ENCODE measurements around the gene TNIK. TPM values are rescaled to one million over a fixed set of nuclear protein-coding genes. Genes with fewer than 3 reads are reported as not detected.

Gene TNIK
- total RNA-seq, 2 experiments from 2014 or later = 57.6 to 61.7 TPM

- ChIA-PET POLR2A (interaction anchor here (0.6 kb wide), 1 partner anchor 913 kb away, joined by 3 read pairs; no protein-coding TSS in a partner anchor), CTCF (interaction anchor here (0.5 kb wide), 1 partner anchor 140 kb away, joined by 5 read pairs; no protein-coding TSS in a partner anchor)
- Mint-ChIP-seq H3K4me1 (peaks cover 2% of the 10 kb centered on the region), H3K4me3 (no peak overlapping the region), H3K27me3 (no peaks in the 10 kb centered on the region), H3K27ac (no peak overlapping the region), H3K36me3 (ENCODE audit: low read depth) (peaks cover 9% of the 10 kb centered on the region), H3K9me3 (peaks cover 2% of the 10 kb centered on the region)
- DNase-seq = no peak
Measured at GRCh38 chr3:171240504-171240835, 219.7 kb downstream of the TNIK start.

- CTCF ChIA-PET = interaction anchor here (0.5 kb wide), 1 partner anchor 141 kb away, joined by 5 read pairs; no protein-coding TSS in a partner anchor
- H3K9me3 Mint-ChIP-seq = peaks cover 2% of the 10 kb centered on the region
- no peak overlapping the region for H3K27ac Mint-ChIP-seq
- H3K36me3 Mint-ChIP-seq (ENCODE audit: low read depth) = peaks cover 12% of the 10 kb centered on the region
- peaks cover 5% of the 10 kb centered on the region for H3K4me1 Mint-ChIP-seq
- no peaks in the 10 kb centered on the region for H3K27me3 Mint-ChIP-seq
- H3K4me3 Mint-ChIP-seq = no peak overlapping the region
- POLR2A ChIA-PET = interaction anchor here (0.6 kb wide), 1 partner anchor 914 kb away, joined by 3 read pairs; no protein-coding TSS in a partner anchor
- no peak for DNase-seq
Measured at GRCh38 chr3:171239757-171240503, 220.3 kb downstream of the TNIK start.

- ChIA-PET POLR2A (interaction anchor here (1.3 kb wide), 1 partner anchor 12 kb away, joined by 3 read pairs; no protein-coding TSS in a partner anchor), CTCF (no interaction called here)
- H3K27me3 Mint-ChIP-seq = no peaks in the 10 kb centered on the region
- peaks cover 24% of the 10 kb centered on the region for H3K4me1 Mint-ChIP-seq
- DNase-seq = no peak
- peaks cover 18% of the 10 kb centered on the region for H3K36me3 Mint-ChIP-seq (ENCODE audit: low read depth)
- no peak overlapping the region for H3K27ac Mint-ChIP-seq
- no peaks in the 10 kb centered on the region for H3K9me3 Mint-ChIP-seq
- H3K4me3 Mint-ChIP-seq = no peak overlapping the region
Measured at GRCh38 chr3:171237009-171237385, 223.2 kb downstream of the TNIK start.

DNA sequence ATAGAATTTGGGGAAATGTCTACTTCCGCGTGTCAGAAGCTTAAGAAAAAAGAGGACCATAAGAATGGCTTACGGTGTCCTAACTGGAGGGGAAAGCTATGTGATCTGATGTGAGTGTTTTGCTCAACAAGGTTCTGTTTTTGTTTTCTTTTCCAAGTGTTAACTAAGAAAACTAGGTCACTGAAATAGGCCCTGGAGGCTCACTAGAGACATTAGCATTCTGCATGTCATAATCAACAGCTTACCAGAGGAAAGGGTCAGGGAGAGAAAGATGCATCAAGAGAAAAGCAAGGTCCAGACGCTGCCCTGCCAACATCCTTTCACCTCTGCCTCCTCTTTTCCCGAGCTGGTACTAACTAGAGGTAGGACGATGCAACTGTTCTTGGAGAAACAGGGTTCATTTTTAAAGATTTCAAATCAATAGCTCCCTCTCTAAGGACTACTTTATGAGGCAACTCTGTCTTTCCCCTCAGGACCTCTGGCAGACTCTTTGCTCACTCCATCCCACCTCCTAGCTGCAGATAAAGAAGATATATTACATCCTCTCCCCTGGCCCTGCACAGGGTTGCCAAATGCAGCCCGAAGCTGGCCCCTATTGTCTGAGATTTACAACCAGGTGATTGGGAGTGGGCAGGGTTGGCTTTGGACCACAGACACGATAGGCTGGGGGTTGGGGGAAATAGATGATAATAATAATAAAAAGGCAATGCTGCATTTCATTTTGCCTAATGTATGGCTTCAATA is 223.8 kb downstream of the TNIK start:
- DNase-seq = no peak
- H3K27ac Mint-ChIP-seq = no peak overlapping the region
- no peaks in the 10 kb centered on the region for H3K27me3 Mint-ChIP-seq
- peaks cover 24% of the 10 kb centered on the region for H3K4me1 Mint-ChIP-seq
- ChIA-PET CTCF (no interaction called here), POLR2A (interaction anchor here (1.3 kb wide), 1 partner anchor 12 kb away, joined by 3 read pairs; no protein-coding TSS in a partner anchor)
- peaks cover 18% of the 10 kb centered on the region for H3K36me3 Mint-ChIP-seq (ENCODE audit: low read depth)
- H3K9me3 Mint-ChIP-seq = no peaks in the 10 kb centered on the region
- no peak overlapping the region for H3K4me3 Mint-ChIP-seq

GRCh38 chr3:171234298-171235010 is 225.8 kb downstream of the TNIK start:
- CTCF ChIA-PET = no interaction called here
- H3K36me3 Mint-ChIP-seq (ENCODE audit: low read depth) = peaks cover 23% of the 10 kb centered on the region

DNA sequence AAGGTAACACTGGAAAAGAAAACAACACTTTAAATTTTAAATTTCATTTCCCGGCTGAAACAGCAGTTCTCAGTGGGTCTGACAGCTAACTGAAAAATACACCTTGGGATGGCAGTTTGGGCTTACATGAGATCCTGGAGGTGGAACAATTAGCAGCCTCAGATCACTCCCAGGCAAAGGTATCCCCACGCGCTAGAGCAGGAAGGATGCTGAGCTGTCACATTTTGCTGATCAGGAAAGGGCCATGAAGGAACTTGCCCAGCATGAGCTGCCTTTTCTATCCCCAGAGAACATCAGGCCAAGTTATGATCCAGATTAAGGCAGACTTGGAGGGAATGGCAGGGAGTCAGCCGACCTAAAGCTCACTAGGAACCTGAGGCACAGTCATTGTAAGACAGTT is 228.8 kb downstream of the TNIK start:
- DNase-seq = no peak
- POLR2A ChIA-PET = interaction anchor here (1.4 kb wide), 1 partner anchor 24 kb away, joined by 4 read pairs; no protein-coding TSS in a partner anchor
- Mint-ChIP-seq H3K36me3 (ENCODE audit: low read depth) (peaks cover 47% of the 10 kb centered on the region), H3K27ac (no peak overlapping the region), H3K4me3 (no peak overlapping the region), H3K4me1 (peaks cover 35% of the 10 kb centered on the region), H3K9me3 (peaks cover 2% of the 10 kb centered on the region), H3K27me3 (no peaks in the 10 kb centered on the region)
- CTCF ChIA-PET = no interaction called here

More at GRCh38 chr3:171234298-171235010, 225.8 kb downstream of the TNIK start:
- Mint-ChIP-seq H3K9me3 (no peaks in the 10 kb centered on the region), H3K4me3 (no peak overlapping the region), H3K4me1 (peaks cover 32% of the 10 kb centered on the region), H3K27ac (no peak overlapping the region), H3K27me3 (no peaks in the 10 kb centered on the region)
- POLR2A ChIA-PET = no interaction called here
- no peak for DNase-seq

- no peaks in the 10 kb centered on the region for H3K27me3 Mint-ChIP-seq
- ChIA-PET CTCF (no interaction called here), POLR2A (interaction anchor here (1.4 kb wide), 1 partner anchor 24 kb away, joined by 4 read pairs; no protein-coding TSS in a partner anchor)
- peaks cover 7% of the 10 kb centered on the region for H3K9me3 Mint-ChIP-seq
- DNase-seq = no peak
- no peak overlapping the region for H3K27ac Mint-ChIP-seq
- H3K4me1 Mint-ChIP-seq = peaks cover 38% of the 10 kb centered on the region
- H3K4me3 Mint-ChIP-seq = no peak overlapping the region
- peaks cover 52% of the 10 kb centered on the region for H3K36me3 Mint-ChIP-seq (ENCODE audit: low read depth)
Measured at GRCh38 chr3:171230865-171231264, 229.3 kb downstream of the TNIK start.

DNA sequence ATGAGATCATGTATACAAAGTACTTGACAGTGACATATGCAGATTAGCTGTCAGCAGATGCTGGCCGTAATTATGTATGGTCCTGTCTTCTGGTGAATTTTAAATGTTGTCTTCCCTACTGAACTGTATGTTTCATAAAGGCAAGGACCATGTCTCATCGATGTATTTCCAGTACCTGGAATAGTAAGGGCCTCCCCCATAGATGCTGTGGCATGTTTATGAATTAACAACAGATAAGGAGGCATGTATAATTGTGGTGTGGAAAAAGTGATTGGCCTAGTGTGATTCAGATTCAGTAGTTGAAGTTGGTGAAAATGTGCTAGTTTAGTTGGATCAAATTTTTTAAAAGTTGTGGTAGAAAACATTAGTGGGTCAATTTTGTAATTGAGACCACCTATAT is 231.0 kb downstream of the TNIK start:
- peaks cover 15% of the 10 kb centered on the region for H3K9me3 Mint-ChIP-seq
- POLR2A ChIA-PET = no interaction called here
- peaks cover 45% of the 10 kb centered on the region for H3K4me1 Mint-ChIP-seq
- CTCF ChIA-PET = no interaction called here
- no peaks in the 10 kb centered on the region for H3K27me3 Mint-ChIP-seq
- no peak for DNase-seq
- H3K36me3 Mint-ChIP-seq (ENCODE audit: low read depth) = peaks cover 60% of the 10 kb centered on the region
- no peak overlapping the region for H3K4me3 Mint-ChIP-seq
- H3K27ac Mint-ChIP-seq = no peak overlapping the region

DNA sequence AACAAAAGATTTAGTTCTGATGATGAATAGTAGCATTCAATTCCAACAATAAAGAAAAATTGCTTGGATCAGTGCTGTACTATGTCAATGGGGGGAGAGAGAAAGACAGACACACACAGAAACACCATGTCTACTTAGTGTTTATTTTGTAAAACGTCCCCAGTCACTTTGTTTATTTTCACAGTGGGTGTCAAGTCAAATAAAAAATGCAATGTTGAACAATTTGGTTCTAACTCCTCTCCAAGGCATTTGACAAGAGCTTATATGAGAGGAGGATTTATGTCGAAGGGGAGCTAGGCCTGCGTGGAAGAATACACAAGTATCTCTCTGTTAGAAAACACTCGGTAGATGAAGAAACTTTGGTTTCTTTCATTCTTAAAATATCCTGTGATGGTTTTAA is 232.0 kb downstream of the TNIK start:
- Mint-ChIP-seq H3K9me3 (peaks cover 15% of the 10 kb centered on the region), H3K27ac (no peak overlapping the region), H3K27me3 (no peaks in the 10 kb centered on the region), H3K4me1 (peaks cover 38% of the 10 kb centered on the region), H3K36me3 (ENCODE audit: low read depth) (peaks cover 58% of the 10 kb centered on the region), H3K4me3 (no peak overlapping the region)
- ChIA-PET POLR2A (no interaction called here), CTCF (interaction anchor here (1.1 kb wide), 1 partner anchor 27 kb away, joined by 3 read pairs; no protein-coding TSS in a partner anchor)
- DNase-seq = no peak

GRCh38 chr3:171227828-171228227 is 232.4 kb downstream of the TNIK start:
- no peak overlapping the region for H3K27ac Mint-ChIP-seq
- DNase-seq = no peak
- H3K9me3 Mint-ChIP-seq = peaks cover 15% of the 10 kb centered on the region
- H3K27me3 Mint-ChIP-seq = no peaks in the 10 kb centered on the region
- ChIA-PET CTCF (interaction anchor here (1.1 kb wide), 1 partner anchor 27 kb away, joined by 3 read pairs; no protein-coding TSS in a partner anchor), POLR2A (no interaction called here)
- peaks cover 34% of the 10 kb centered on the region for H3K4me1 Mint-ChIP-seq
- no peak overlapping the region for H3K4me3 Mint-ChIP-seq
- H3K36me3 Mint-ChIP-seq (ENCODE audit: low read depth) = peaks cover 54% of the 10 kb centered on the region

DNA sequence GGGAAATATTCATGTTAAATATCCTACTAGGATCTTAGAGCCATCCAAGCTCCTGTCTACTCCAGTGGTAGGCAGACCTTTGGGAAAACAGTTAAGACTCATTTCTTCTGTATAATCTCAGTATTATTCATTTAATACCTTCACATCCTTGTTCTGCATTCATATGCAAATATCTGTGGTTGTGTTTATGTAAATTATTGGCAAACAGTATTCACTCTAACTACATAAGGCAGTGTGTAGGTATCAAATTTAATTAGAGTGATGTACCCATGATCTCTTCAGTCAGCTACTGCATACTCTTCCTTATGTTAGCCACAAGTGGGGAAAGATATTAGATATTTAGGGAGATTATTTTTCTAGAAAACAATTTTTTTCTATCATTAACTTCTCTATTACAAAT is 232.8 kb downstream of the TNIK start:
- Mint-ChIP-seq H3K36me3 (ENCODE audit: low read depth) (peaks cover 54% of the 10 kb centered on the region), H3K9me3 (peaks cover 15% of the 10 kb centered on the region), H3K27ac (no peak overlapping the region), H3K4me1 (peaks cover 31% of the 10 kb centered on the region), H3K27me3 (no peaks in the 10 kb centered on the region), H3K4me3 (no peak overlapping the region)
- CTCF ChIA-PET = interaction anchor here (1.1 kb wide), 1 partner anchor 28 kb away, joined by 3 read pairs; no protein-coding TSS in a partner anchor
- DNase-seq = no peak
- POLR2A ChIA-PET = no interaction called here

DNA sequence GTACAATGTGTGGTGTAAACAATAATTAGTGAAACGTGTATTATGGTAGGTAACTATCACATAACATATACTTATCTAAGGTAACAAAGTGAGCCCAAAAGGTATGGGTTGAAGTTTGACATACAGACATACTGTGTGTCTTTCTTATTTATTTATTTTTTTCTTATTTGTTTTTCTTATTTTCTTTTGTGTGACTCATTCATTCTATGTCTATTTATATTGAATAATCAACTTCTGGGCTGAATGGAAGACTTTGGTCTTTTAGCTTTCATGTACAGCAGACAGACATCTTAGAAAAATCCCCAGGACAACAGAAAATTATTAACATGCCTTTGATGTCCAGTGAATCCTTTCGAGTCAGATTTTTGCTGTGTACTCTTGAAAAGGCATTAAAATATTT is 233.4 kb downstream of the TNIK start:
- Mint-ChIP-seq H3K4me1 (peaks cover 31% of the 10 kb centered on the region), H3K4me3 (no peak overlapping the region), H3K27ac (no peak overlapping the region), H3K36me3 (ENCODE audit: low read depth) (peaks cover 54% of the 10 kb centered on the region), H3K27me3 (no peaks in the 10 kb centered on the region), H3K9me3 (peaks cover 15% of the 10 kb centered on the region)
- ChIA-PET CTCF (no interaction called here), POLR2A (no interaction called here)
- no peak for DNase-seq

GRCh38 chr3:171225708-171226107 is 234.5 kb downstream of the TNIK start:
- DNase-seq = no peak
- ChIA-PET POLR2A (interaction anchor here (1.4 to 1.5 kb wide), 2 partner anchors 30 to 32 kb away, joined by 3 to 6 read pairs; no protein-coding TSS in a partner anchor), CTCF (no interaction called here)
- Mint-ChIP-seq H3K9me3 (peaks cover 15% of the 10 kb centered on the region), H3K27ac (peak overlapping the region; percentile 35), H3K4me1 (peaks cover 28% of the 10 kb centered on the region), H3K4me3 (no peak overlapping the region), H3K36me3 (ENCODE audit: low read depth) (peaks cover 51% of the 10 kb centered on the region), H3K27me3 (no peaks in the 10 kb centered on the region)

Measured in activated CD4-positive, alpha-beta memory T cell treated with anti-CD3 and anti-CD28 coated beads, Interleukin-2, amount 10 ng/mL, durations not matched to agents 7 days and 5 days (primary cell).